Endothelial cell of umbilical vein (primary cell): ENCODE data around the gene MISP. TPM values are rescaled to one million over a fixed set of nuclear protein-coding genes. Genes with fewer than 3 reads are reported as not detected.

Experiments
- BruUV-seq: library from RNA; stranded (reverse); fragments of 400-500 nt; replicated peaks from 2 replicates; lab custom pipeline; 2021; lab: Mats Ljungman, UMichigan
- CTCF ChIA-PET: fragments of 300-600, 350-600 bp; sonication (Branson Sonifier 250); formaldehyde crosslinking; loops from one replicate; lab custom pipeline; 2021; ENCODE audit warnings: antibody characterized with exemption, inconsistent platforms; lab: Charles Lee
- POLR2A ChIA-PET: fragments of 300-600, 350-600 bp; sonication (Branson Sonifier 250); formaldehyde crosslinking; loops from one replicate; lab custom pipeline; 2021; ENCODE audit warnings: antibody characterized with exemption, inconsistent platforms; lab: Charles Lee
- DNase-seq: peaks from one replicate; pipeline ENCODE4 v3.0.0-alpha.2; 2011; ENCODE audit warnings: low read depth, low spot score
- FAIRE-seq: peaks from 2 replicates; lab custom pipeline; 2011; peaks lifted over from hg19 to GRCh38; lab: Jason Lieb, UNC
- H2AFZ ChIP-seq: 2 replicates; pipeline ENCODE4 v1.6.0; 2012; ENCODE audit warnings: low read depth, low read length, control low read depth, inconsistent platforms
- H3K27ac ChIP-seq: 2 replicates; pipeline ENCODE4 v1.5.1; 2011; ENCODE audit warnings: low read depth, mild to moderate bottlenecking, control low read depth, low read length, moderate library complexity; ENCODE audit not compliant: insufficient read depth
- H3K27me3 ChIP-seq, 2 experiments: 2 replicates each; pipeline versions ENCODE4 v1.6.0 to v1.6.1; 2011; ENCODE audit warnings: low read length in 2 of 2, mixed read lengths in 1 of 2; ENCODE audit not compliant: control insufficient read depth in 2 of 2, insufficient read depth in 2 of 2
- H3K36me3 ChIP-seq, 2 experiments: 2 replicates in 1 of 2; 3 replicates in 1 of 2; pipeline ENCODE4 v1.5.1; 2011; ENCODE audit warnings: low read length in 2 of 2, mild to moderate bottlenecking in 1 of 2, moderate library complexity in 1 of 2; ENCODE audit not compliant: control insufficient read depth in 2 of 2, insufficient read depth in 2 of 2; ENCODE audit errors: extremely low read depth in 1 of 2
- H3K4me1 ChIP-seq: 3 replicates; pipeline ENCODE4 v1.5.1; 2011; ENCODE audit warnings: mild to moderate bottlenecking, low read length; ENCODE audit not compliant: control insufficient read depth, insufficient read depth; ENCODE audit errors: extremely low read depth
- H3K4me2 ChIP-seq: 2 replicates; pipeline ENCODE4 v1.6.1; 2011; ENCODE audit warnings: low read length, control low read depth, mixed read lengths; ENCODE audit not compliant: insufficient read depth
- H3K4me3 ChIP-seq, 3 experiments: fragments of 200-600 bp in 1 of 3; sonication (generic), shearing (Covaris generic) in 1 of 3; replicated peaks in 1 of 3; 2 replicates each; pipeline ENCODE4 v1.5.1; 2011 to 2016; ENCODE audit warnings: control low read depth in 3 of 3, low read length in 3 of 3, mild to moderate bottlenecking in 2 of 3, inconsistent platforms in 1 of 3, low read depth in 1 of 3, moderate library complexity in 1 of 3; ENCODE audit not compliant: insufficient read depth in 1 of 3
- H3K79me2 ChIP-seq: 2 replicates; pipeline ENCODE4 v1.6.0; 2012; ENCODE audit warnings: low read length, inconsistent platforms; ENCODE audit not compliant: control insufficient read depth, insufficient read depth
- H3K9ac ChIP-seq: replicated peaks from 2 replicates; pipeline ENCODE3; 2011; ENCODE audit warnings: low read length, control low read depth; ENCODE audit not compliant: insufficient read depth; ENCODE audit errors: extremely low read depth
- H3K9me1 ChIP-seq: replicated peaks from 3 replicates; pipeline ENCODE4 v1.6.0; 2011; ENCODE audit warnings: mild to moderate bottlenecking, low read length; ENCODE audit not compliant: control insufficient read depth, insufficient read depth; ENCODE audit errors: extremely low read depth
- H3K9me3 ChIP-seq: replicated peaks from 2 replicates; pipeline ENCODE4 v1.5.1; 2012; ENCODE audit warnings: low read length, inconsistent platforms; ENCODE audit not compliant: control insufficient read depth, insufficient read depth
- H4K20me1 ChIP-seq: replicated peaks from 2 replicates; pipeline ENCODE3; 2011; ENCODE audit warnings: mild to moderate bottlenecking, low read length; ENCODE audit not compliant: control insufficient read depth, insufficient read depth; ENCODE audit errors: extremely low read depth
- EZH2 ChIP-seq: IDR thresholded peaks from 2 replicates; pipeline ENCODE4 v1.6.1; 2012; ENCODE audit warnings: borderline replicate concordance, low read depth, mild to moderate bottlenecking, moderate library complexity, low read length, inconsistent platforms; ENCODE audit not compliant: severe bottlenecking
- GATA2 ChIP-seq: IDR thresholded peaks from 2 replicates; pipeline ENCODE4 v1.7.0; 2011; ENCODE audit warnings: low read depth, mild to moderate bottlenecking, moderate library complexity, mixed read lengths, low read length; ENCODE audit not compliant: insufficient read length, insufficient read depth
- JUN ChIP-seq: IDR thresholded peaks from 2 replicates; pipeline ENCODE4 v1.6.1; 2011; ENCODE audit warnings: borderline replicate concordance, low read depth; ENCODE audit not compliant: insufficient read length, insufficient read depth
- MYC ChIP-seq: IDR thresholded peaks from one replicate; pipeline ENCODE4 v1.6.1; 2011; ENCODE audit warnings: mild to moderate bottlenecking, low read depth, low read length
- POLR2A ChIP-seq: IDR thresholded peaks from 2 replicates; pipeline ENCODE4 v1.6.1; 2012; ENCODE audit warnings: low read depth, mild to moderate bottlenecking, control low read depth, low read length
- POLR2AphosphoS5 ChIP-seq: IDR thresholded peaks from 2 replicates; pipeline ENCODE4 v1.6.1; 2012; ENCODE audit warnings: low read depth, mild to moderate bottlenecking, control low read depth, low read length, moderate library complexity; ENCODE audit not compliant: insufficient read depth
- dilution Hi-C: fragments of 300-500 bp; cut with MboI; formaldehyde crosslinking; loops from one replicate; pipeline ENCODE4 v1.15.0; 2019; ENCODE audit warnings: low sequenced_read_pairs; ENCODE audit not compliant: extremely low pct_ligation_motif_present
- intact Hi-C: fragments of 100-400 bp; cut with micrococcal nuclease; formaldehyde crosslinking; loops from one replicate; pipeline ENCODE4 v1.10.0; 2022
- polyA plus RNA-seq, 4 experiments: library from polyadenylated mRNA; depleted of rRNA in 3 of 4; stranded (reverse) in 3 of 4; unstranded in 1 of 4; fragments of >200 nt; gene quantifications; 2 replicates each; pipeline versions ENCODE4 v1.2.1 to v1.2.3, GENCODE V29; 2011 to 2012; ENCODE audit warnings: missing spikeins in 1 of 4
- total RNA-seq: library from RNA; stranded (reverse); gene quantifications from 2 replicates; pipeline ENCODE4 v1.2.3, GENCODE V29; 2021
- TF ChIP-seq, protein P1 (sequence below), 2 donors: IDR thresholded peaks; 1 replicate in 1 of 2; 2 replicates in 1 of 2; pipeline ENCODE4 v1.5.1; 2011; ENCODE audit warnings: low read length in 2 of 2, mild to moderate bottlenecking in 2 of 2, moderate library complexity in 2 of 2, control low read depth in 1 of 2, inconsistent platforms in 1 of 2, low read depth in 1 of 2; ENCODE audit not compliant: insufficient read depth in 1 of 2; ENCODE audit errors: extremely low read depth in 1 of 2
- TF ChIP-seq, protein P2 (sequence below): IDR thresholded peaks from 2 replicates; pipeline ENCODE4 v1.6.1; 2011; ENCODE audit not compliant: insufficient read depth, insufficient read length

Gene MISP
- total and polyA plus RNA-seq, 2 donors (not counting 3 experiments of a cell fraction or from before 2014, with no cell fraction given): not detected

DNA sequence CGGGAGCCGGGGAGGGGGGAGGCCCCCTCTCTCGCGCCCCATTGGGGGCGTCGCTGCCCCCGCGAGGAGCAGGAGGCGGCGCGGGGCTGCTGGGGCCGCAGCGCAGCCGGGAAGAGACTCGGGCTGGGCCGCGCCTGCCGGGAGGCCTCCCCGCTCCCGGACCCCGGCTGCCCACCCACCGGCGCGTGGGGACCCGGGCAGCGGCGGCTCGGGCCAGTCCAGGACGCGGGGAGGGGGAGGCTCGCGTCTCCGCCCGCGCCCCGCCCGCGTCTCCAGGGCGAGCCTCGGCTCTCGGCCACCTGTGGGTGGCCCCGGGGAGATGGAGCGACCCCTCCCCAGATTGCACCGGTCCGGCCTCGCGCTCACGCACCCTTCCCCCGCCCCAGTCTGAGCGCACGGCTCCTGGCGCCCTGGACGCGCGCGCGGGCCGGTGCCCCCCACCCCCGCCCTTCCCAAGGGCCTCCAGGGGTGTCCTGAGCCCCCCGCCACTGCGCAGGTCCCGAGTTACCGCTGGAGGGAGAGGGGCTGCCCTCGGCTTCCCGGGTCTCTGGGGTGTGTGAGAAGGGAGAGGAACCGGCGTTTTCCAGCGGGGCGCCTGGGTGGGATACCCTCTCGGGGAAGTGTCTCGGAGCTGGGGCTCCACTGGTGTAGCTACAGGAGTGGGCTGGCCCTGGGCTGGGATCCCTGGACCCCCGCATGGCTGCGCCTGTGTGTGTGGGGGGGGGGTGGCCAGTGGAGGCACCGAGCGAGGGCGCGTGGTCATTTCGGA lies 41.5 kb upstream of the MISP start:
- intact Hi-C loops: no loop called here
- no peak overlapping the region for H3K27ac ChIP-seq
- peaks cover 3% of the 10 kb centered on the region for H3K4me1 ChIP-seq
- no peaks in the 10 kb centered on the region for H3K27me3 ChIP-seq
- peak overlapping the region; percentile 25 to 43 (median 36) for H3K4me3 ChIP-seq
- no peaks in the 10 kb centered on the region for H3K9me3 ChIP-seq
- FAIRE-seq (no peak), DNase-seq (no peak)
- H3K9me1 ChIP-seq: no peaks in the 10 kb centered on the region
- H3K9ac ChIP-seq: no peak overlapping the region
- no peaks in the 10 kb centered on the region for H3K79me2 ChIP-seq
- no peaks in the 10 kb centered on the region for H4K20me1 ChIP-seq
- no TSS peak for BruUV-seq
- peak overlapping the region; percentile 55 for H3K4me2 ChIP-seq
- ChIA-PET POLR2A (no interaction called here), CTCF (interaction anchor here (0.5 to 2.3 kb wide), 3 partner anchors 19 to 60 kb away, joined by 3 to 18 read pairs (median 3); no protein-coding TSS in a partner anchor)
- TF ChIP-seq EZH2 (peak; percentile 46), MYC (no peak)
- peak overlapping the region; percentile 18 for H2AFZ ChIP-seq
- no peaks in the 10 kb centered on the region for H3K36me3 ChIP-seq
- dilution Hi-C loops: no loop called here

- H3K27ac ChIP-seq: no peak overlapping the region
- ChIA-PET POLR2A (no interaction called here), CTCF (interaction anchor here (1.3 kb wide), 1 partner anchor 18 kb away, joined by 3 read pairs; no protein-coding TSS in a partner anchor)
- no peaks in the 10 kb centered on the region for H3K36me3 ChIP-seq
- BruUV-seq: no TSS peak
- FAIRE-seq: no peak
- no peak overlapping the region for H3K4me2 ChIP-seq
- H3K9me1 ChIP-seq: no peaks in the 10 kb centered on the region
- H3K4me3 ChIP-seq: peak overlapping the region in 2 of 3 experiments; percentile 23 to 43
- peaks cover 3% of the 10 kb centered on the region for H3K4me1 ChIP-seq
- H4K20me1 ChIP-seq: no peaks in the 10 kb centered on the region
- H2AFZ ChIP-seq: no peak overlapping the region
- no peak for TF ChIP-seq GATA2
- TF ChIP-seq POLR2A: no peak
- no peak for TF ChIP-seq POLR2AphosphoS5
- TF ChIP-seq, protein P1, sequence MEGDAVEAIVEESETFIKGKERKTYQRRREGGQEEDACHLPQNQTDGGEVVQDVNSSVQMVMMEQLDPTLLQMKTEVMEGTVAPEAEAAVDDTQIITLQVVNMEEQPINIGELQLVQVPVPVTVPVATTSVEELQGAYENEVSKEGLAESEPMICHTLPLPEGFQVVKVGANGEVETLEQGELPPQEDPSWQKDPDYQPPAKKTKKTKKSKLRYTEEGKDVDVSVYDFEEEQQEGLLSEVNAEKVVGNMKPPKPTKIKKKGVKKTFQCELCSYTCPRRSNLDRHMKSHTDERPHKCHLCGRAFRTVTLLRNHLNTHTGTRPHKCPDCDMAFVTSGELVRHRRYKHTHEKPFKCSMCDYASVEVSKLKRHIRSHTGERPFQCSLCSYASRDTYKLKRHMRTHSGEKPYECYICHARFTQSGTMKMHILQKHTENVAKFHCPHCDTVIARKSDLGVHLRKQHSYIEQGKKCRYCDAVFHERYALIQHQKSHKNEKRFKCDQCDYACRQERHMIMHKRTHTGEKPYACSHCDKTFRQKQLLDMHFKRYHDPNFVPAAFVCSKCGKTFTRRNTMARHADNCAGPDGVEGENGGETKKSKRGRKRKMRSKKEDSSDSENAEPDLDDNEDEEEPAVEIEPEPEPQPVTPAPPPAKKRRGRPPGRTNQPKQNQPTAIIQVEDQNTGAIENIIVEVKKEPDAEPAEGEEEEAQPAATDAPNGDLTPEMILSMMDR (IDR thresholded peaks at IDR 0.05; ENCODE audit: extremely low read depth in 1 of 2, insufficient read depth in 1 of 2, low read depth in 1 of 2, low read length in 2 of 2): no peak
- TF ChIP-seq, protein P2, sequence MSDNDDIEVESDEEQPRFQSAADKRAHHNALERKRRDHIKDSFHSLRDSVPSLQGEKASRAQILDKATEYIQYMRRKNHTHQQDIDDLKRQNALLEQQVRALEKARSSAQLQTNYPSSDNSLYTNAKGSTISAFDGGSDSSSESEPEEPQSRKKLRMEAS: no peak
- TF ChIP-seq EZH2: peak; percentile 62
- no peak for TF ChIP-seq JUN
- dilution Hi-C loops: no loop called here
- no peak overlapping the region for H3K9ac ChIP-seq
- no peaks in the 10 kb centered on the region for H3K9me3 ChIP-seq
- no peaks in the 10 kb centered on the region for H3K27me3 ChIP-seq
- H3K79me2 ChIP-seq: no peaks in the 10 kb centered on the region
- DNase-seq: no peak
- intact Hi-C loops: loop anchor here (2.0 kb wide), 1 partner anchor 25 kb away; no protein-coding TSS in a partner anchor
These were observed 40.8 kb upstream of the MISP start for GRCh38 chr19:709965-710571.
